SK-N-DZ (cell line): ENCODE results near the gene H2BW2. TPM values are rescaled to one million over a fixed set of nuclear protein-coding genes. Genes with fewer than 3 reads are reported as not detected.
"Not testable (repeated sequence)": the region's sequence is repeated elsewhere in the genome, so short reads cannot be mapped to it uniquely, and the experiment has no call there.

ENCODE experiments used
- DNase-seq: peaks from one replicate; pipeline ENCODE4 v3.0.0-alpha.2; 2015; ENCODE audit warnings: low spot score
- polyA plus RNA-seq, 2 experiments: library from polyadenylated mRNA; depleted of rRNA; stranded (reverse); fragments of >200 nt; gene quantifications; 2 replicates each; pipeline ENCODE4 v1.2.3, GENCODE V29; 2014

Gene H2BW2
- polyA plus RNA-seq (2014; cell fraction: cytosol; rRNA removed): not detected in 2 replicates
- polyA plus RNA-seq (2014; cell fraction: nucleus; rRNA removed): not detected in 2 replicates

DNA sequence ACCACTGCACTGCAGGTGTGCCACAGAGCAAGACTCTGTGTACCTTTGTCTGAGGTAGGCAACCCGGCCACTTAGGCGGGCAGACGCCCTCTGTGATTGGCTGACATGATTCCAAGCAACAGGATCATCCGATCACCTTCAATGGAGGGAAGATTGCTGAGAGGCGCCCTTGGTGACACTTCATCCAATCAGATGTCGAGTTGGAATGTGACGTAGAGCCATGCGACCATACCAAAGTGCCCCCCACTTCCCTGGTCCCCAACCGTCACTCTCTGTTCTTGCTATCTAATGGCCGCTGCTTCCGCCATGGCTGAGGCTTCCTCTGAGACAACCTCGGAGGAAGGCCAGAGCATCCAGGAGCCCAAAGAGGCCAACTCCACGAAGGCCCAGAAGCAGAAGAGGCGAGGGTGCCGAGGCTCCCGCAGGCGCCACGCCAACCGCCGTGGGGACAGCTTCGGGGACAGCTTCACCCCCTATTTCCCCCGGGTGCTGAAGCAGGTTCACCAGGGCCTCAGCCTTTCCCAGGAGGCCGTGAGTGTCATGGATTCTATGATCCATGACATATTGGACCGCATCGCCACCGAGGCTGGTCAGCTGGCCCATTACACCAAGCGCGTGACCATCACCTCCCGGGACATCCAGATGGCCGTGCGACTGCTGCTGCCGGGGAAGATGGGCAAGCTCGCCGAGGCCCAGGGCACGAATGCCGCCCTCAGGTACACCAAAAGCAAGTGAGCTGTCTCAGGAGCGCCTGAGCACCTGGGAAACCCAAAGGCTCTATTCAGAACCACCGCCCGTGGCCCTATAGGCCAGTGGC lies at the start of gene H2BW2:
Gene H2BW2, plus strand, starts transcription at position 268 of the 817 bp plus-strand sequence. Its CDS starts 39 bp downstream, at position 307.
- DNase-seq: no peak

DNA sequence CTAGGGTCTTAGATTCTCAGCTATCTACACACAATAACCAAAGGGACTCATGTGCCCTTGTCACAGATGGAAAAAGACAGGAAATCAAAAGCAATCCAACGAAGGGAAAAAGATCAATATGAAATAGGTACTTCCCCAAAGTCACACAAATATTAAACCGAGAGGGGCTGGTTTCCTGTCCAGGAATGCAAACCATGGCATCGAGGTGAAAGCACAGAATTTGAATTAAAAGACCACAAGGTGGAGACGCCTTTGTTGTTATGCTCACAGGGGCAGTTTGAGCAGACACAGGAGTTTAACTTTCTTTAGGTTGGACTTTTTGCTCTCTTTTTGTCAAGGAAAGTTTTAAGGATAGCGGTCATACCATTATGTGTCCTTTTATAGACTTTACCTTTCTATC lies 40.5 kb upstream of the H2BW2 start:
- no peak for DNase-seq

DNA sequence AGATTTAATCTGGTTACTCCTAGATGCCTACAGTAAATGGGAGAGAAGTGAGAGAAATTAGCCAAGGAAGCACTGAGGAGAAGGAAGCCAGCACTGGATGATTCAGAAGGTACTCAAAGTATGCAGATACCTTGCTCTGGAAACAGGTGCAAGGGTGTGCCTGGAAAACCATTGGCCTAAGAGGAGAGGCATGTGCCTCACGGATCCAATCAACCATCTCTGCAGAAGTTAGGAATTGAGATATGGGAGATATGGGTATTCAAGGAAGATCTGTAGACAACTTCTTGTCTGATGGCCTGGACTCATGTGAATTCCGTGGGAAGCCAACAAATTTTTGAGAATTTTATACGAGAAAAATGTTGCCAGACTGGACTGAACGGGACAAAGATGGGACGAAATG lies 30.9 kb upstream of the H2BW2 start:
- no peak for DNase-seq

DNA sequence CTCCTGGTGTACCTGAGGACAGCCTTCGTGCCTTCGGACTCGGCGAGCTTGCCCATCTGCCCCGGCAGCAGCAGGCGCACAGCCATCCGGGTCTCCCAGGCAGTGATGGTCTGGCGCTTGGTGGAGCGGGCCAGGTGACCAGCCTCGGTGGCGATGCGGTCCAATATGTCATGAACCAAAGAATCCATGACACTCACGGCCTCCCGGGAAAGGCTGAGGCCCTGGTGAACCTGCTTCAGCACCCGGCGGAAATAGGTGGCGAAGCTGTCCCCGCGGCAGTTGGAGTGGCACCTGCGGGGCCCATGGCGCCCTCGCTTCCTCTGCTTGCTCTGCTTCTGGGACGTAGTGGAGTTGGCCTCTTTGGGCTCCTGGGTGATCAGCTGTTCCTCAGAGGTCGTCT lies 26.6 kb upstream of the H2BW2 start:
- no peak for DNase-seq

DNA sequence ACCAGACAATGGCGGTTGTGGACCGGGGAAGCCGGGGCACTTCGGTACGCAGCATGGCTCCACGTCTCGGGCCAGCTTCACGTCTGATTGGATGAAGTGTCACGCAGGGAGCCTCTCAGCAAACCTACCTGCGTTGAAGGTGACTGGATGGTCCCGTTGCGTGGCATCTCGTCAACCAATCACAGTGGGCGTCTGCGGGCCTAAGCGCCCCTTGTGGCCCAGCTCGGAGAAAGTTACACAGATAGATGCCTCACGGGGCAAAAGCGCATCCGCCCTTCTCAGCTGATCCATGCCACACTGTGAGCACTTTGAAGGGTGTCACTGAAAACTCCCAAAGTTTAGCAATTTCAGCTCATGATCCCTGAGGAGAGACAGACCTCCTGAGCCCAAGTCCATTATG lies 26.1 kb upstream of the H2BW2 start, which contains the start of gene H2BW1:
Gene H2BW1, minus strand, starts transcription at position 103 of the 400 bp plus-strand sequence. CDS start 132 bp downstream, outside the sequence.
- DNase-seq: no peak

DNA sequence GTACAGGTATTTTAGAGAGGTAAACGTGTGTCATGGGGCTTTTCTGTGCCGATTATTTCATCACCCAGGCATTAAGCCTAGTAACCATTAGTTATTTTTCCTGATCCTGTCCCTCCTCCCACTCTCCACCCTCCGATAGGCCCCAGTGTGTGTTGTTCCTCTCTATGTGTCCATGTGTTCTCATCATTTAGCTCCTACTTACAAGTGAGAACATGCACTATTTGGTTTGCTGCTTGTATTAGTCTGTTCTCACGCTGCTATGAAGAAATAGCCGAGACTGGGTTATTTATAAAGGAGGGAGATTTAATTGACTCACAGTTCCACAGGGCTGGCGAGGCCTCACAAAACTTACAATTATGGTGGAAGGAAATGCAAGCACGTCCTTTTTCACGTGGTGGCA lies 24.2 kb upstream of the H2BW2 start:
- DNase-seq: not testable (repeated sequence)

DNA sequence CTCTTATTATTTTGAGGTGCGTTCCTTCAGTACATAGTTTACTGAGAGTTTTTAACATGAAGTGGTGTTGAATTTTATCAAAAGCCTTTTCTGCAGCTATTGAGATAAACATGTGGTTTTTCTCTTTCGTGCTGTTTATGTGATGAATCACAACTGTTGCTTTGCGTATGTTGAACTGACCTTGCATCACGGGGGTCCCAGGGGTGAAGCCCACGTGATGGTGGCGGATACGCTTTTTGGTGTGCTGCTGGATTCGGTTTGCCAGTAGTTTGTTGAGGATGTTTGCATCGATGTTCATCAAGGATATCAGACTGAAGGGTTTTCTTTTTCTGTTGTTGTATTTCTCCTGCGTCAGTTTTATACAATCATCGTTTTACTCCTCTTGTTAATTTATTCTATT lies 21.6 kb upstream of the H2BW2 start:
- no peak for DNase-seq

DNA sequence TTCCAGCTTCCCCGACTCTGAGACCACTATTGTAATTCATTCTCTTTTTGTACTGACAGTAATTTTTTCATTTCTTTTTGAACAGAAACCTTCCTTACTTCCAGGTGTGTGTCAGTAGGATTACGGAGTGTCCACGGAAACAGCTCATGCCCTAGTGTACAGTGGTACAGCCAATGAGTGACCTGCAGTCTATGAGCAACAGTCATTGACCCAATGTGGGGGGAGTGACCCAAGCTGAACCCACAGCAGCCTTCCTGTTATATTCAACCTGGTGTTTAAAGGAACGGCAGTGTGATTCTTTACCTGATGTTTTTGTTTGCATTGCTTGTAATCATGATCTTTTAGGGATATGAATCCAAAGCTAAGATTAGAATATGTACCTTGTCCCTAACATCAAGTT lies 1.2 kb downstream of the H2BW2 start:
- no peak for DNase-seq

DNA sequence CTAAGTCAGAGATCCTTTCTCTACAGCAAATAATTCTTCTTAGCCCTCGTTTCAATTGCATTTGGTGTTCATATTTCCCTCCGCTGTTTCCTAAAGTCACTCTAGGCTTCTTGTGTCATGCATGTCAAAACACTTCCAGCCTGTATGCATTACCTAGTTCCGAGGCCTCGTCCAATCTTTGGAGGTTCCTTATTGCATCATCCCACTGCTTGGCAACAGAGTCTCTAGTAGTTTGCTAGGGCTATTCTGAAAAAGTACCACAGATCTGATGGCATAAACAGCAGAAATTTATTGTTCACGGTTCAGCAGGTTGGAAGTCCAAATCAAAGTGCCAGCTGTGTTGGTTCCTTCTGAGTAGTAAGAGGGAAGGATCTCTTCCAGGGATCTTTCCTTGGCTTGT lies 5.9 kb downstream of the H2BW2 start:
- DNase-seq: no peak

DNA sequence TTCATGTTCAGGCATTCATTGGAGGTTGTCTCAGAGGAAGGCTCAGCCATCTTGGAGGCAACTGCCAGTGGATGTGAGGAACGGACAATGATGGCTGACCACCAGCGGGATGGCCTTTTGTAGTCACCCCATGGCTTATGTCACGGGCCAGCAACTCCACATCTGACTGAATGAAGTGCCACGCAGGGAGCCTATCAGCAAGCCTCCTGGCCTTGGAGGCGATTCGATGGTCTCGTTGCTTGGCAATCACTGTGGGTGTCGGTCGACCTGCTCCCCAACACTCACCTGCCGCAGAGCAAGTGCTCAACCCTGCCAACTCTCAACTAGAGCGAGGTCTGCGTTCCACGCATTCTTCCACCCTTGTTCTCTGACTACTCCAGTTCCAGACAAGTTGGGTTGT lies 7.4 kb downstream of the H2BW2 start:
- no peak for DNase-seq

DNA sequence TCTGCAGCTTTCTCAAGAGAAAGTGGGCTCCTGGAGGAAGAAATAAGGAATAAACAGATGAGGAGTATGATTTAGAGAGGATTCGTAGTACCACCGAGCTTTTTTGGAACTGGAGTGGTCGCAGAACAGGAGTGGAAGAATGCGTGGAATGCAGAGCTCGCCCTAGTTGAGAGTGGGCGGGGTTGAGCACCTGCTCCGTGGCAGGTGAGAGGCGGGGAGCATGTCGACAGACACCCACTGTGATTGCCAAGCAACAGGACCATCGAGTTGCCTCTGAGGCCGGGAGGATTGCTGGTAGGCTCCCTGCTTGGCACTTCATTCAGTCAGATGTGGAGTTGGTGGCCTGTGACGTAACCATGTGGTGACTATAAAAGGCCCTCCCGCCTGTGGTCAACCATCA lies 15.2 kb downstream of the H2BW2 start:
- DNase-seq: not testable (repeated sequence)

DNA sequence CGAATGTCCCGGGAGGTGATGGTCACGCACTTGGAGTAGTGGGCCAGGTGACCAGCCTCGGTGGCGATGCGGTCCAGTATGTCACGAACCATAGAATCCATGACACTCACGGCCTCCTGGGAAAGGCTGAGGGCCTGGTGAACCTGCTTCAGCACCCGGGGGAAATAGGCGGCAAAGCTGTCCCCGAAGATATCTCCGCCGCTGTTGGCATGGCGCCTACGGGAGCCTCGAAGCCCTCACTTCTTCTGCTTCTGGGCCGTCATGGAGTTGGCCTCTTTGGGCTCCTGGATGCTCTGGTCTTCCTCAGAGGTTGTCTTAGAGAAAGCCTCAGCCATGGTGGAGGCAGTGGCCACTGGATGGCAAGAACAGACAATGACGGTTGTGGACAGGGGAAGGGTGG lies 22.9 kb downstream of the H2BW2 start:
- DNase-seq: not testable (repeated sequence)

DNA sequence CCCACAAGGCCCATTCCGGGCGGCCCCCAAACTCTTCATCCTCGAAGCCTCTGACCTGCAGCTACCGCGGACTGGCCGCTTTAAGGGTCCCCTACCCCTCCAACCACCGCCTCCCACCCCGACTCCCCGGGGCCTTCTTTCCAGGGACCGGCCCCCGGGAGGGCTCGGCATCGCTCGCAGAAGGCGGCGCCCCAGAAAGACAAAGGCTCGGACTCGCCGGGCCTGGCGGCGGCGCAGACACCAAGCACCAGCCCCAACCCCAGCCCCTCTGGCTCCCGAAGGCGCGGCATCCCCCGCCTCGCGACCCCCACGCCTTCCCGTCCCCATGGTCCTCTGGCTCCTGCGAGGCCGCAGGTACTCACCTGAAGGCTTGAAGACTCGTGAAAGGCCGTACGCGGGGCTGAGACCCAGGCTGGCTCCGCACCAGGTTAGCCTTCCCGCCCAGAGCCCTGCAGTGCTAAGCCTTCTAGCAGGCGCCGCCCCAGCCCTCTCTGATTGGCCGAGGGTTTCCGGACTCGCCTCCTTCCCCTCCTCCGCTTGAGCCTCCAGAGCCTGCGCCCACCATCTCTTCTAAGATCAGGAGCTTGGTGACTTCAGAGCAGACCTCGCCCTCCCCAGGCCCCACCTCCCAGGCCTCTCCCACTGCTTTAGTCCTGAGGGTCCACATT lies 36.2 kb downstream of the H2BW2 start, which contains the start of gene TMSB15C:
Gene TMSB15C, minus strand, starts transcription at position 459 of the 668 bp plus-strand sequence.
- not testable (repeated sequence) for DNase-seq

DNA sequence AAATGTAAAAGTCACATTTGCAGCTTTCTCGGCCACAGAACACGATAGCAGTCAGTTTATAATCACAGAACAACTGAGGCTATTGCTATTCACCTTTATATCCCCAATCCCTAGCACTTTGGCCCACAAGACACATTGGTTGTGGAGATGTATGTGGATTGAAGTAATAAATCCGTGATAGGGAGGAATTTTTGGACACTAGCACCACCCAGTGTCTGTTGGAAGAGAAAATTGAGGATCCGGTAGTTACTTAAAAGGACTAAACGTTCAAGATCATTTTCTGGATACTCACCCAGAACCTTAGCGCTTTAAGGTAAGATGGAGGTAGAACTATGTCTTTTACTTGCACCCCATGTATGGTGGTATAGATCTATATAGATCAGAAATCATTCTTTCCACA lies 38.1 kb downstream of the H2BW2 start:
- not testable (repeated sequence) for DNase-seq

DNA sequence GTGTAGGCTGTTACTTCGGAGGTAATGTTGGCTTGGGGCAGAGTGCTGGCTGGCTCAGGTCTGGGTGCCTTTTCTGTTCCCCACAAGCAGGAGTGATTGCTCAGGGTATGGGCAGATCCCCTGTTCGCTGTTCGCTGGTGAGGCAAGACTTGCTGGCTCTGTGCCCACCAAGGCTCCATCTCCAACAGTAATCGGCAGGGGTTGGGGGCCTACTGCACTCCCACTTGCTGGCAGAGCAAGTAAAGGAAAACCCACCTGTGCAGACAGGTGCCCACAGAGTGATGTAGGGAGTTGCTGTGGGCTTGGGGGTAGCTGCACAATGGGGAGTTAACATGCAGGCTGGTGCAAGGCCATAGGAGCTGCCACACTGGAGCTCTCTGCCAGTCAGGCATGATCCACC lies 44.3 kb downstream of the H2BW2 start:
- DNase-seq: no peak

DNA sequence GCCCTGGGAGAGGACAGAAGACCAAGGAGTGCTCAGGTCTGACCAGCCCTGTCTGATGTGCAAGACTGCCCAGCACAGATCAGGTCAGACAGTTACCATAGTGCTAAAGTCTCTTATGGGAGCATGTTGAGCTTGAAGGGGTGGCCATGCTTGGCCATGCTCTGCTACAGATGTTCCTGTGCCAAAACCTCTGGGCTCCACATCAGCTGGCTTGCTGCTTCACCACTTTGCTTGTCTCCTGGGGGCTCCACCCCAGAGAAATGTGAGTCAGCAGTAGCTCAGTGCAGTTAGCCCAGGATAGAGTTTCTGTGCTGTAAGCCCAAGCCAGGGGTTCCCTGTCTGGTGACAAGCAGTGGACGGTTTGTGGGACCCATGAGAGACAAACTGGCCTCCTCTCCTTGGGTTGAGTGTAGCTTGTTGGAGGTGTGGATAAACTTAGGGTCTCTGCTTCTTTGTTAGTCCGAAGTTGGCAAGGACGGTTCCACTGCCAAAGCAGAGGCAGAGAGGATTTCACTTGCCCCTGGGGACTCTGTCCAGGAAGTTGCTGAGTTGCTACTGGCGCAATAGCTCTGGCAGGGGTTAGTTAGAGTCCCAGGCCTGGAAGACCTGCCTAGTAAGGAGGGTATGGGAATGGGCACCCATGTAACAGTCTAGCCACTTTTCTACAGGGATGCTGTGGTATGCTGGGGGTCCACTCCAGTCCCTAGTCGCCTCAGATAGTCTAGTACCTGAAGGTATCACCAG lies 45.0 kb downstream of the H2BW2 start:
- no peak for DNase-seq

DNA sequence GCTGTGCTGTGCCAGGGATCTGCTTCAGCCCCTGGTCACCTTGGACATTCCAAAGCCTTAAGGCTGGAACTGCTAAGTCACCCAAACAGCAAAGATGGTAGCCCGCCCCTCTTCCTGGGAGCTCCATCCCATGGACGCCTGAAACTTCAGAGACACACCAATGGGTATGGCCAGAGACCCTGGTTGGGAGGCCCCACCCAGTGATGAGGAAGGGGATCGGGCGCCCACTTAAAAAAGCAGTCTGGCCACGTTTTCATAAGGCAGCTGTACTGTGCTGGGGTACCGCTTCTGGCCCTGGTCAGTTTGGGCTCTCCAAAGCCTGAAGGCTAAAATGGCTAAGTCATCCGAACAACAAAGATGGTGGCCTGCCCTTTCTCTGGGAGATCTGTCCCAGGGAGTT lies 45.7 kb downstream of the H2BW2 start:
- no peak for DNase-seq

DNA sequence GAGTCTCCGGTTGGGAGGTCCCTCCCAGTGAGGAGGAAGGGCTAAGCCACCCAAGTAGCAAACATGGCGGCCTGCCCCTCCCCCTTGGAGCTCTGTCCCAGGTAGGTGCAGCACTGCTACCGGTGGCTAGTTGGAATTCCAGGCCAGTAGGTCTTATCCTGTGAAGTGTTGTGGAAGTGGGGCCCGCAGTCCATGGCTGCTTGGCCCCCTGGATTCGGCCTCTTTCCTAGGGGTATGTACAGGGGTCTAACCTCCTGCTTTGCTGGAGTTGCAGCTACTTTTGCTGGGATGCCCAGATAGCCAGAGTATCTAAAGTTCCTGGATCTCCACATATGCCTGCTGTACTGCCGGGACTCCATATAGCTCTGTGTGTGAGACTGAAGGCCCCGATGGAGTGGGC lies 46.2 kb downstream of the H2BW2 start:
- DNase-seq: no peak
